ENCODE measurements around the gene CECR2. TPM values are rescaled to one million over a fixed set of nuclear protein-coding genes. Genes with fewer than 3 reads are reported as not detected.

The CECR2 gene
- total RNA-seq, 2 experiments from 2014 or later, result not detected

- no peak for ATAC-seq (ENCODE audit: poor library complexity)
- Mint-ChIP-seq H3K27ac (no peak overlapping the region), H3K4me3 (no peak overlapping the region), H3K36me3 (ENCODE audit: low read depth) (no peaks in the 10 kb centered on the region), H3K9me3 (no peaks in the 10 kb centered on the region), H3K27me3 (peaks cover 64% of the 10 kb centered on the region), H3K4me1 (ENCODE audit: low read depth) (peaks cover 29% of the 10 kb centered on the region)
- no peaks in the 10 kb centered on the region for H3K36me3 ChIP-seq (ENCODE audit: insufficient read depth, low read length)
- no peak for DNase-seq
- intact Hi-C loops (cut with DNase I, micrococcal nuclease), result loop anchor here (5.0 to 10.0 kb wide), 6 partner anchors 58 to 289 kb away; partner anchors contain the start of gene ADA2 (in 2 of the 2)
- peaks cover 0 to 6% of the 10 kb centered on the region in 2 experiments for H3K9me3 ChIP-seq (ENCODE audit: control insufficient read depth in 1 of 2, insufficient read depth in 1 of 2, low read length in 2 of 2)
- H3K4me3 ChIP-seq (ENCODE audit: low read length), result no peak overlapping the region
- TF ChIP-seq, protein P1, sequence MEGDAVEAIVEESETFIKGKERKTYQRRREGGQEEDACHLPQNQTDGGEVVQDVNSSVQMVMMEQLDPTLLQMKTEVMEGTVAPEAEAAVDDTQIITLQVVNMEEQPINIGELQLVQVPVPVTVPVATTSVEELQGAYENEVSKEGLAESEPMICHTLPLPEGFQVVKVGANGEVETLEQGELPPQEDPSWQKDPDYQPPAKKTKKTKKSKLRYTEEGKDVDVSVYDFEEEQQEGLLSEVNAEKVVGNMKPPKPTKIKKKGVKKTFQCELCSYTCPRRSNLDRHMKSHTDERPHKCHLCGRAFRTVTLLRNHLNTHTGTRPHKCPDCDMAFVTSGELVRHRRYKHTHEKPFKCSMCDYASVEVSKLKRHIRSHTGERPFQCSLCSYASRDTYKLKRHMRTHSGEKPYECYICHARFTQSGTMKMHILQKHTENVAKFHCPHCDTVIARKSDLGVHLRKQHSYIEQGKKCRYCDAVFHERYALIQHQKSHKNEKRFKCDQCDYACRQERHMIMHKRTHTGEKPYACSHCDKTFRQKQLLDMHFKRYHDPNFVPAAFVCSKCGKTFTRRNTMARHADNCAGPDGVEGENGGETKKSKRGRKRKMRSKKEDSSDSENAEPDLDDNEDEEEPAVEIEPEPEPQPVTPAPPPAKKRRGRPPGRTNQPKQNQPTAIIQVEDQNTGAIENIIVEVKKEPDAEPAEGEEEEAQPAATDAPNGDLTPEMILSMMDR (IDR thresholded peaks at IDR 0.05), result no peak
- H3K27me3 ChIP-seq (ENCODE audit: control insufficient read depth in 1 of 2, insufficient read depth in 2 of 2, low read length in 2 of 2), result peaks cover 29 to 41% of the 10 kb centered on the region in 2 experiments
- CTCF ChIA-PET, result no interaction called here
- POLR2A ChIA-PET, result no interaction called here
- H3K27ac ChIP-seq (ENCODE audit: low read depth in 1 of 2, low read length in 2 of 2), result no peak overlapping the region
- peaks cover 17% of the 10 kb centered on the region for H3K4me1 ChIP-seq (ENCODE audit: insufficient read depth, low read length)
Measured at GRCh38 chr22:17366329-17366728, 2.9 kb upstream of the CECR2 start.

DNA sequence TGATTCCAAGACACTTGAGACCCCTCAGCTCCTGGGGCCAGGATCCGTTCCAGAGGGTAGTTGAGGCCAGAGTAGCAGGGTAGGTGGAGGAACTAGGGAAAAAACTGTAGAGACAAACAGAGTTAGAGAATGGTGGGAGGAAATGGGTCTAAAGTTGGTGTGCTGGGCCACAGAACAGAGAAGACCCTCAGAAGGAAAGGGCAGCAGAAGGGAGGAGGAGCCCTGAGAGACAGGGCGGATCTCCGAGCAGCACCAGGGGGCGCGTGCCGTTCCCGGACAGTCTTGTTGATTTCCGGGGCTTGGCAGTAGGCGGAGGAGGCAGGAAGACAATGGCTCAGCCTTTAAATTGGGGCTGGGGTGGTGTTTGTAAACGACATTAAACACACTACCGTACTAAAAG lies 2.4 kb upstream of the CECR2 start:
- Histone ChIP-seq H3K9me3 (ENCODE audit: control insufficient read depth in 1 of 2, insufficient read depth in 1 of 2, low read length in 2 of 2) (peaks cover 0 to 6% of the 10 kb centered on the region in 2 experiments), H3K4me1 (ENCODE audit: insufficient read depth, low read length) (peaks cover 17% of the 10 kb centered on the region), H3K27ac (ENCODE audit: low read depth in 1 of 2, low read length in 2 of 2) (no peak overlapping the region), H3K4me3 (ENCODE audit: low read length) (no peak overlapping the region), H3K36me3 (ENCODE audit: insufficient read depth, low read length) (no peaks in the 10 kb centered on the region), H3K27me3 (ENCODE audit: control insufficient read depth in 1 of 2, insufficient read depth in 2 of 2, low read length in 2 of 2) (peaks cover 32 to 46% of the 10 kb centered on the region in 2 experiments)
- TF ChIP-seq, protein P1 (IDR thresholded peaks at IDR 0.05), result no peak
- POLR2A ChIA-PET, result no interaction called here
- intact Hi-C loops (cut with DNase I, micrococcal nuclease), result loop anchor here (5.0 to 10.0 kb wide), 6 partner anchors 58 to 290 kb away; partner anchors contain the start of gene ADA2 (in 2 of the 2)
- CTCF ChIA-PET, result no interaction called here
- peaks cover 65% of the 10 kb centered on the region for H3K27me3 Mint-ChIP-seq
- DNase-seq, result peak in 9 of 14 experiments; percentile 6 to 54 (median 21)
- no peaks in the 10 kb centered on the region for H3K36me3 Mint-ChIP-seq (ENCODE audit: low read depth)
- H3K4me1 Mint-ChIP-seq (ENCODE audit: low read depth), result peaks cover 29% of the 10 kb centered on the region
- H3K4me3 Mint-ChIP-seq, result peak overlapping the region; percentile 7
- no peak for ATAC-seq (ENCODE audit: poor library complexity)
- no peak overlapping the region for H3K27ac Mint-ChIP-seq
- H3K9me3 Mint-ChIP-seq, result no peaks in the 10 kb centered on the region

DNA sequence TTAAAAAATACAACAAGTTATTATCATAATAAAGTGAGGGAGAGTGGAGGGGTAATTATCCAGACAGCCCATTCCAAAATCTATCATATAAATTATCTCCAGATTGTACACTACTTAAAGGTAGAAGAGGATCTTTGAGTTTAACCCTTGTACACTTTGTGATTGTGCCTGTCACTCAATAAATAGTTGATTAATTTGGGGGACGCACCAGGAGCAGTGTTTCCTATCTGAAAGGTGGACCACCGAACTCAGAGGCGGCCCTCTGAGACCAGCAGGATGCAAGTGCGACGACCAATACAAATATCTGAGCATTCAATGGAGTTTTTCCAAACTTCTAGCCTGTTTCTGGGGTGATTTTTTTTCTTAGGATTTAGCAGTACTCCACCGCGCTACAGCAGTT lies 1.1 kb upstream of the CECR2 start:
- intact Hi-C loops (cut with DNase I, micrococcal nuclease), result loop anchor here (5.0 to 10.0 kb wide), 6 partner anchors 57 to 291 kb away; partner anchors contain the start of gene ADA2 (in 2 of the 2)
- POLR2A ChIA-PET, result interaction anchor here (1.5 kb wide), 1 partner anchor 110 kb away, joined by 4 read pairs; no protein-coding TSS in a partner anchor
- H3K27me3 Mint-ChIP-seq, result peaks cover 64% of the 10 kb centered on the region
- peaks cover 32 to 59% of the 10 kb centered on the region in 2 experiments for H3K27me3 ChIP-seq (ENCODE audit: control insufficient read depth in 1 of 2, insufficient read depth in 2 of 2, low read length in 2 of 2)
- no peak overlapping the region for H3K4me3 ChIP-seq (ENCODE audit: low read length)
- H3K4me1 Mint-ChIP-seq (ENCODE audit: low read depth), result peaks cover 29% of the 10 kb centered on the region
- no peak for ATAC-seq (ENCODE audit: poor library complexity)
- H3K4me3 Mint-ChIP-seq, result peak overlapping the region; percentile 81
- H3K27ac Mint-ChIP-seq, result no peak overlapping the region
- no peak for DNase-seq
- no peaks in the 10 kb centered on the region for H3K9me3 Mint-ChIP-seq
- H3K36me3 ChIP-seq (ENCODE audit: insufficient read depth, low read length), result no peaks in the 10 kb centered on the region
- peaks cover 0 to 6% of the 10 kb centered on the region in 2 experiments for H3K9me3 ChIP-seq (ENCODE audit: control insufficient read depth in 1 of 2, insufficient read depth in 1 of 2, low read length in 2 of 2)
- CTCF ChIA-PET, result no interaction called here
- peaks cover 17% of the 10 kb centered on the region for H3K4me1 ChIP-seq (ENCODE audit: insufficient read depth, low read length)
- no peaks in the 10 kb centered on the region for H3K36me3 Mint-ChIP-seq (ENCODE audit: low read depth)
- no peak overlapping the region for H3K27ac ChIP-seq (ENCODE audit: low read depth in 1 of 2, low read length in 2 of 2)
- TF ChIP-seq, protein P1 (IDR thresholded peaks at IDR 0.05), result no peak

Data from CD4-positive, alpha-beta T cell (primary cell).